CD4-positive, alpha-beta T cell treated with Interleukin-4 for 1 hour (primary cell): Measurements from ENCODE around the gene BLVRB.
"Not testable (repeated sequence)": the region's sequence is repeated elsewhere in the genome, so short reads cannot be mapped to it uniquely, and the experiment has no call there.

Experiments
- DNase-seq, 2 donors: peaks; one replicate each; pipeline ENCODE4 v3.0.0-alpha.2; 2020 to 2022

Gene BLVRB

DNA sequence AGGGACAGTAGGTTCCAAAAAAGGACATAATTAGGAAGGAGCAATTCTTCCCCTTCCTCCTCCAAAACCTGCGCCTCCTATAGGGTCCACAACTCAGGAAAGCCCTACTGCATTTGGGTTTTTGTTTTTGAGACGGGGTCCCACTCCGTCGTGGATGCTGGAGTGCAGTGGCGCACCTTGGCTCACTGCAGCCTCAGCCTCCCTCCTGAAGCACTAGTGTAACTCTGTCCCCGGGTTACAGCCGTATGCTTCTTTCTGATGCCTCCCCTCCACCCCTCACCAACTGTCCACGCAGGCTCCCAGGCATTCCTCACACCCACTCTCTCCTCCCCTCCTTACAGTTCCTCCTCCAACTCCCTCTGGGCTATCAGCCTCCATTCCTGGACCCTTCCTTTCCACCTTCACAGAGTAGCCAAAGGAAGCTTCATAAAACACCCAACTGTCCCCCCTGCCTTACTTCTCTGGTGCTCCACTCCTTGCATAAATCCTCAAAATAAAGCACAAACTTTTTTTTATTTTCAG is 19.2 kb downstream of the BLVRB start:
- no peak for DNase-seq

DNA sequence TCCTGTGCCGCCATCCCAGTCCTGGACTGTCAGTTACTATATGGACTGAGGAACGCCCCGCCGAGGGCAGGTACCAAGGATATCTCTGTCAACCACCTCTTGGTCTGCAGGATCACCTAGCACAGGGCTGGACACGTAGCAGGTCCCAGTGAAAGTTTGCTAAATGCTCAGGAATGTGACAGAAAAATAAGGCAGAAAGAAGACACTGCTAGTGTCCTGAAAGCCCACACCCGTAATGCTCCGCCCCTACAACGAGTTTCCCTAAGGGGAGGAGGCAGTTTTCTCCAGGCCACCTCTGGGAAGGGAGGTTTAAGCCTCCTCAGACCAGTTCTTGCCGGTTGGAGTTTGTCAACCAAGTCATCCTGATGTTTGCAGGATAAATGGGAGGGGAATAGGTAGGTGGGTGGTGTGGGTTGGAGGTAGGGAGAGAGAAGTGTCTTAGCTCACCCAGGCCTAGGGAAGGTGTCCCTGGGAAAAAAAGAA is 19.7 kb downstream of the BLVRB start:
- no peak for DNase-seq

DNA sequence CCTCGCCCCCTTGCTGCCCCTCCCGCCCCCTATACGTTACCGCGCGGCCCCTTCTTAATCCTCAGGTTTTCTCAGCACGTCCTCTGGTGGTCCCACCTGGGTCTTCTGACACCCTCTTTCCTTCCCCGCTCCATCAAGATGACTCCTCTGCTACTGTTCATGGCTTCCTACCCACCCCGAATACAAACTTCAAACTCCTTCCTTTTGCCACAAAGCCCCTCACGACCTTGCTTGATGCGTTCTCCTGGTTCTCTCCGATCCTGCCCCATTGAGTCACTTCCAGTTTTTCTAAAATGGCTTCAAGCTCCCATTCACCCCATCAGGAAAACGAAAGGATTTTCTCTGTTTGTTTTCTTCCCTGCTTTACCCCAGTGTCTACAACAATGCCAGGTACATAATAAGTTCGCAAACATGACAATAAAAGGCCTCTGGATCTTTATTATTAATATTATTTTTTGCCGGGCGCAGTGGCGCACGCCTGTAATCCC is 20.7 kb downstream of the BLVRB start:
- no peak for DNase-seq

- DNase-seq: peak; percentile 95 to 96
Observed at GRCh38 chr19:40444000-40444824, 21.3 kb downstream of the BLVRB start, which contains the start of gene SERTAD3. TSS of gene SERTAD3 (minus strand) at chr19:40444335. CDS start at chr19:40442080, 2,255 bp downstream.

DNA sequence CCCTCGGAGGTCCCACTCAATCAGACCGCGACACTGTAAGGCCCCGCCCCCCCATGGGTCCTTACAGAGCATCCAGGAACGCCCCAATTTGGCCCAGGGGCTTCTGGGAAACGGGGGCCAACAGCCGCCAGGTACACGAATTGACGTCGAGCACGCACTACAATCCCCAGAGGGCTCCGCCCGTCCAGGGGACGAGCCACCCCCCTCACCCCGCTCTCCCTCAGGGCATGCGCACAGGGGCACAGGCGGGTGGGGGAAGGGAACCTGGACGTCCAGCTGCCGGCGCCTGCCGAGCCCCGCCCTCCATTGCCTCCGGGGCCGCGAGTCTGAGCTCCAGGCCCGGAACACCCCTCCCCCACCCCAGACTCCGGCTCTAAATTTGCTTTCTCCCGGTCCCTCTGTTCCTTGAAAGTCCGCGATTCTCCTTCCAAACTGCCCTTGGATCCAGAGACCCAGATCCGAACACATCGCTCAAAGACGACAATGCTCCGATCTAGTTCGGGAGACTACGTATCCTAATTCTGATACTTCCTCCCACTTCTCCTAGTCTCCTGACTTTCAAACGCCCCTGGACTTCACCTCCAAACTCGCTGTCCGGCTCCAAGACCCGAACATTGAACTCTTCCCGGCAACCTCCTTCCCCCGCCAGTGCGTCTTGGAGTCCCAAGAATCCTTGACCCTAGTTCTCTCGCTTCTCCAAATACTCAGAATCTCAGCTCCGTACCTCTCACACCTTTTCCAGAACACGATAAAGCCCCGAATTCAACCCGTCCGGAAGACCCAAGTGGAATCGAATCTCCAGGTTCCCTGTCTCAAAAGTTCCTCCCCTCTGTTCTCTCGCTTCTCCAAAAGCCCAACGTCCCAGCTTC is 22.2 kb downstream of the BLVRB start:
- peak; percentile 100 for DNase-seq

DNA sequence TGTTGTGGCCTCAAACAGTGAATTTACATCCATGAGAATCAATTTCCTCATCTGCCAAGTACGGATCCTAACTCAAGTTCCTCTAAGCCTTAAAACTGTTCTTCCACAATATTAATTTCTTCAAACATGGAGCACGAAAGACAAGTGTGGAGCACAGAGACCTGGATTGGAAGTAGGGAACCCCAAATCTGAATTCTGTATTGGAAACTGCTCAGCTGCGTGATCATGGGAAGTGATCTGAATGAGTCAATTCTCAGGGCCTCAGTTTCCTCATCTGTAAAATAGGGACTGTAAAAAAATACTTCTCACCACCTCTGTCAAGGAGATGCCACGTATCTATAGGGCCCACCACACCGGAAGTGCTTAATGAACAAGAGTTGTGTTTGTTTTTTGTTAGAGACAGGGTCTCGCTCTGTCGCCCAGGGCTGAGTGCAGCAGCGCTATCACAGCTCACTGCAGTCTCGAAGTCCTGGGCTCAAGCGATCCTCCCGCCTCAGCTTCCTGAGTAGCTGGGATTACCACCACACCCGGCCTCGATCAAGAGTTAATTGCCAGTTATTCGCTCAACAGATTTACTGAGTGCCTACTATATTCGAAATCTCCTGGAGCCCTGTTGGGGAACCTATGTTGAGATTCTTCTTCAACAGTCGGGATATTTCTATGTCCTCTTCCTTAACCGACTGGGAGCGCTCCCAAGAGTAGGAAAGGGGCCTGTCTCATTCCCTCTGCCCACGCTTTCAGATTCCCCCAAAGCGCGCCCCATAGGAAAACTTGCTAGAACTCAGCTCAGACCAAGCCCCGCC is 23.0 kb downstream of the BLVRB start:
- DNase-seq: no peak

- no peak for DNase-seq
Observed at GRCh38 chr19:40441719-40442253, 23.8 kb downstream of the BLVRB start.

GRCh38 chr19:40438284-40438683 is 27.3 kb downstream of the BLVRB start:
- no peak for DNase-seq

- peak; percentile 54 to 70 for DNase-seq
Observed at GRCh38 chr19:40433391-40434216, 31.9 kb downstream of the BLVRB start.

GRCh38 chr19:40432760-40433159 is 32.8 kb downstream of the BLVRB start:
- DNase-seq: not testable (repeated sequence)

DNA sequence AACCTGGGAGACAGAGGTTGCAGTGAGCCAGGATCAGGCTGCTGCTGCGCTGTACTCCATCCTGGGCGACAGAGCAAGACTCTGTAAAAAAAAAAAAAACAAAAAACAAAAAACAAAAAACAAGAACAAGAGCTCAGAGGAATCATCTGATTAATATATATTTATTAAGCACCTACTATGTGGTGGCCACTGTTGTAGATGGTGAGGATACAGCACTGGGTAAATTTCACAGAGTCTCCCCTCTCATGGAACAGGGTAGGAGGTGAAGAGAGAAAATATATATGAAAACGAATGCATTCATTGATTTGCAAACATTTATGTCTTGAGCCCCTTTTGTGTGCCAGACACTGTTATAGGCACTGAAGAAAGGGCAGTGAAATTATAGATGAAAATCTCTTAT is 33.8 kb downstream of the BLVRB start:
- no peak for DNase-seq

DNA sequence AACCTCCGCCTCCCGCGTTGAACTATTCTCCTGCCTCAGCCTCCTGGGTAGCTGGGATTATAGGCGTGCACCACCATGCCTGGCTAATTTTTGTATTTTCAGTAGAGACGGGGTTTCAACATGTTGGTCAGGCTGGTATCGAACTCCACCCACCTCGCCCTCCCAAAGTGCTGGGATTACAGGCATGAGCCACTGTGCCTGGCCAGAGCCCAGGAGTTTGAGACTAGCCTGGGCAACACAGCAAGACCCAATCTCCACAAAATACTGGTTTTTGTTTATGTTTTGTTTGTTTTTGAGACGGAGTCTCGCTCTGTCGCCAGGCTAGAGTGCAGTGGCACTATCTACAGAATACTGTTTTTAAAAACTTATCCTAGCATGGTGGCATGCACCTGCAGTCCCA is 35.3 kb downstream of the BLVRB start:
- DNase-seq: not testable (repeated sequence)

DNA sequence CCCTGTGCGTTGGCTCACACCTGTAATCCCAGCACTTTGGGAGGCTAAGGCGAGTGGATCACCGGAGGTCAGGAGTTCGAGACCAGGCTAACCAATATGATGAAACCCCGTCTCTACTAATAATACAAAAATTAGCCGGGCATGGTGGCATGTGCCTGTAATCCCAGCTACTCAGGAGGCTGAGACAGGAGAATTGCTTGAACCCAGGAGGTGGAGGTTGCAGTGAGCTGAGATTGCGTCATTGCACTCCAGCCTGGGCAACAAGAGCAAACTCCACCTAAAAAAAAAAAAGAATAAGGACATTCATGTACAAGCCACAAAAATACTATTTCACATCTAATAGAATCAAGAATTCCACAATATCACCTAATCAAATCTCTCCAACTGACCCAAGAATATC is 37.3 kb downstream of the BLVRB start:
- not testable (repeated sequence) for DNase-seq

GRCh38 chr19:40425450-40426287 is 39.9 kb downstream of the BLVRB start, which contains the start of gene SERTAD1:
TSS of gene SERTAD1 (minus strand) at chr19:40425992. CDS start at chr19:40423546, 2,446 bp downstream.
- peak; percentile 100 for DNase-seq

DNA sequence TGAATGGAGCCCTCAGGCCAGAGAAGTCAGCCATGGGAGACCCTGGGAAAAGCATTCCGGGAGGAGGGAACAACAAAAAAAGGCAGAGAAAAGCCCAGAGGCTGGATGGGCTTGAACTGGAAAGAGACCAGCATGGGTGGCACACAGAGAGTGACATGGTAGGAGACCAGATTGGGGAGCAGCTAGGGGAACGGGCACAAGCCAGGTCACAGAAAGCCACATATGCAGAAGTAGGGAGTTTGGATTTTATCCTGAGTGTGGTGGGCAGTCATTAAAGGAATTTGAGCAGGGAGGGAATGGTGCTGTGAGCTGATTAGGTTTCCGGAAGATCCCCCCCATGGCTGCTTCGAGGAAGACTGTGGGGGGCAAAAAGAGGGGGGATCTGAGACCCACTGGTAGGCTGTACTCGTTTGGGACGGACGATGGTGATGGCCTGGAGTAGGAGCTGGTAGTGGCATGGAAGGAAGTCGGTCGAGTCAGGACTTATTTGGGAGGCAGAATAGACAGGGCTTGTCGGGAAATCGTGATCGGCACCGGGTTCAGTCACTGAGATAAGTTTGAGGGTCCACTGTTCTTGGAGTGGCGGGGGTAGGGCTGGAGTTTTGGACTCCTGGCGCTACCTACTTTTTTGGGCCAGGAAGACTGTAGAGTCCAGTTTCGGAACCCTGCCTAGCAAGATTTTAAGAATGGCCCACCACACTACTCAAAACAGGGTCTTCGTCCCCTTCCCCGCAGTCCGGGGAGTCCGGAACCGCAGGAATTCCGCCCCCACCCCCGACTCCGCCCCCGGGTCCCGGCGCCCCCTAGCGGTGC is 40.7 kb downstream of the BLVRB start:
- no peak for DNase-seq

- DNase-seq: no peak
Observed at GRCh38 chr19:40423938-40424337, 41.6 kb downstream of the BLVRB start.

DNA sequence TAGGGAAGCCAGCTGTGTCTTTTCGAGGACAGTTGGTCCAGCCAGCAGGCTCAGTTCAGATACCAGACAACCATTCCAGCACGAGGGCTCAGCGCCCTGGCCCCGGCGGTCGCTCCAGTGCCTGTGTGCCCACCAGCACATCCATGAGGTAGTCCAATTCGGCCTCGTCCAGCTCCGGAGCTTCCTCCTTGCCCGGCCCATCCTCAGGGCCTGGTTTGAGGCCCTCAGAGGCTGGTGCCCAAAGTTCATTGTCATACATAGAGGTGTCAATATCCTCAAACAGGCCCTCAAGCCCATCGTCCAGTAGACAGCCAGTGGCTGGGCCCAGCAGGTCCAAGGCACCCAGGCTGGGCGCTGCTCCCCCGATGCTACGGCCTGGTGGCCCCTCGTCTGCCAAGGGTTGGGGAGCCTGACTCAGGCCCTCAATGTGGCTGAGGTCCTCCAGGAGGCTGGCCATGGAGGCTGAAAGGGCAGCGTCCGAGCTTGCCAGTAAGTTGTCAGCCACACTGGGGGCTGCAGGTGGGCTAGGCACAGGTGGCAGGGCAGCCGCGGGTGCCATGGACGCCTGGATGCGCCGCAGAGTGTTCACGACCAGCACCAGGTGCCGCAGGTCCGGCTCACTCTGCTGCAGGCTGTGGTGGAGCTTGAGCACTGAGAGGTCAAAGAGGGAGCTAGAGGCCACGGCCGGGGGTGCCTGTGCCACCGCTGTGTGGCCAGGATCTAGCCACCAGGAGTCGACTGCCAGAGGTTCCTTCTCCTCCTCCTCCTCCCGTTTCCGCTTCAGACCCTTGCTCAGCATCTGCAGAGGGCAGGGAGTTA is 42.6 kb downstream of the BLVRB start:
- no peak for DNase-seq
